ENCODE data around the gene CNTN4.

CNTN4 gene

DNA sequence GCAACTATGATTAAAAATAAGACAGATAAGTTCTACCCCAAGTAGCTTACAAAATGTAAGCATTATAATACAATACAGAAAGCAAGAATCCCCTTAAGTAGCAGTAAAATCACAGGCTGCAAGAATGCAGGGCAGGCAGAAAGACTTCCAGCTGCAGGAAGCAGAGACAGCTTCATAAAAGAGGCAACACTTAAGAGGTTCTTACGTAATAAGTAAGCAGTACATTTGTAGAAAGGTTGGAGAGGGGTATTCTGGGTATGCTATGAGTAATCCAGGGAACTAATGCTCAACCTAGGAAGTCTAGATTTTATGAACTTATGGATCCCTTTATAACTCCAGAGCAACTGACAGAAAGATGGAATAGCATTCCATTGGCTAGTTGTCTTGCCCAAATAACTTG, 859.9 kb downstream of the CNTN4 start:
- H3K27me3 ChIP-seq (ENCODE audit: insufficient read depth, poor library complexity, severe bottlenecking) = no peaks in the 10 kb centered on the region
- TF ChIP-seq GABPA (IDR thresholded peaks at IDR 0.05; ENCODE audit: low read depth) (no peak), POLR2AphosphoS5 (IDR thresholded peaks at IDR 0.05; ENCODE audit: low read depth) (no peak), SPI1 (IDR thresholded peaks at IDR 0.05; ENCODE audit: borderline replicate concordance, low read depth) (no peak)
- TF ChIP-seq, protein P1, sequence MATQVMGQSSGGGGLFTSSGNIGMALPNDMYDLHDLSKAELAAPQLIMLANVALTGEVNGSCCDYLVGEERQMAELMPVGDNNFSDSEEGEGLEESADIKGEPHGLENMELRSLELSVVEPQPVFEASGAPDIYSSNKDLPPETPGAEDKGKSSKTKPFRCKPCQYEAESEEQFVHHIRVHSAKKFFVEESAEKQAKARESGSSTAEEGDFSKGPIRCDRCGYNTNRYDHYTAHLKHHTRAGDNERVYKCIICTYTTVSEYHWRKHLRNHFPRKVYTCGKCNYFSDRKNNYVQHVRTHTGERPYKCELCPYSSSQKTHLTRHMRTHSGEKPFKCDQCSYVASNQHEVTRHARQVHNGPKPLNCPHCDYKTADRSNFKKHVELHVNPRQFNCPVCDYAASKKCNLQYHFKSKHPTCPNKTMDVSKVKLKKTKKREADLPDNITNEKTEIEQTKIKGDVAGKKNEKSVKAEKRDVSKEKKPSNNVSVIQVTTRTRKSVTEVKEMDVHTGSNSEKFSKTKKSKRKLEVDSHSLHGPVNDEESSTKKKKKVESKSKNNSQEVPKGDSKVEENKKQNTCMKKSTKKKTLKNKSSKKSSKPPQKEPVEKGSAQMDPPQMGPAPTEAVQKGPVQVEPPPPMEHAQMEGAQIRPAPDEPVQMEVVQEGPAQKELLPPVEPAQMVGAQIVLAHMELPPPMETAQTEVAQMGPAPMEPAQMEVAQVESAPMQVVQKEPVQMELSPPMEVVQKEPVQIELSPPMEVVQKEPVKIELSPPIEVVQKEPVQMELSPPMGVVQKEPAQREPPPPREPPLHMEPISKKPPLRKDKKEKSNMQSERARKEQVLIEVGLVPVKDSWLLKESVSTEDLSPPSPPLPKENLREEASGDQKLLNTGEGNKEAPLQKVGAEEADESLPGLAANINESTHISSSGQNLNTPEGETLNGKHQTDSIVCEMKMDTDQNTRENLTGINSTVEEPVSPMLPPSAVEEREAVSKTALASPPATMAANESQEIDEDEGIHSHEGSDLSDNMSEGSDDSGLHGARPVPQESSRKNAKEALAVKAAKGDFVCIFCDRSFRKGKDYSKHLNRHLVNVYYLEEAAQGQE (IDR thresholded peaks at IDR 0.05; ENCODE audit: insufficient replicate concordance, low read depth) = no peak
- TF ChIP-seq, protein P2, sequence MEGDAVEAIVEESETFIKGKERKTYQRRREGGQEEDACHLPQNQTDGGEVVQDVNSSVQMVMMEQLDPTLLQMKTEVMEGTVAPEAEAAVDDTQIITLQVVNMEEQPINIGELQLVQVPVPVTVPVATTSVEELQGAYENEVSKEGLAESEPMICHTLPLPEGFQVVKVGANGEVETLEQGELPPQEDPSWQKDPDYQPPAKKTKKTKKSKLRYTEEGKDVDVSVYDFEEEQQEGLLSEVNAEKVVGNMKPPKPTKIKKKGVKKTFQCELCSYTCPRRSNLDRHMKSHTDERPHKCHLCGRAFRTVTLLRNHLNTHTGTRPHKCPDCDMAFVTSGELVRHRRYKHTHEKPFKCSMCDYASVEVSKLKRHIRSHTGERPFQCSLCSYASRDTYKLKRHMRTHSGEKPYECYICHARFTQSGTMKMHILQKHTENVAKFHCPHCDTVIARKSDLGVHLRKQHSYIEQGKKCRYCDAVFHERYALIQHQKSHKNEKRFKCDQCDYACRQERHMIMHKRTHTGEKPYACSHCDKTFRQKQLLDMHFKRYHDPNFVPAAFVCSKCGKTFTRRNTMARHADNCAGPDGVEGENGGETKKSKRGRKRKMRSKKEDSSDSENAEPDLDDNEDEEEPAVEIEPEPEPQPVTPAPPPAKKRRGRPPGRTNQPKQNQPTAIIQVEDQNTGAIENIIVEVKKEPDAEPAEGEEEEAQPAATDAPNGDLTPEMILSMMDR (IDR thresholded peaks at IDR 0.05; ENCODE audit: insufficient read depth, low read length) = no peak
- DNase-seq (ENCODE audit: low read depth in 1 of 2, low spot score in 1 of 2) = no peak
- no peak overlapping the region for H3K27ac ChIP-seq (replicated peaks)
- no peak overlapping the region for H3K4me3 ChIP-seq (replicated peaks; ENCODE audit: insufficient read depth, low read length)

DNA sequence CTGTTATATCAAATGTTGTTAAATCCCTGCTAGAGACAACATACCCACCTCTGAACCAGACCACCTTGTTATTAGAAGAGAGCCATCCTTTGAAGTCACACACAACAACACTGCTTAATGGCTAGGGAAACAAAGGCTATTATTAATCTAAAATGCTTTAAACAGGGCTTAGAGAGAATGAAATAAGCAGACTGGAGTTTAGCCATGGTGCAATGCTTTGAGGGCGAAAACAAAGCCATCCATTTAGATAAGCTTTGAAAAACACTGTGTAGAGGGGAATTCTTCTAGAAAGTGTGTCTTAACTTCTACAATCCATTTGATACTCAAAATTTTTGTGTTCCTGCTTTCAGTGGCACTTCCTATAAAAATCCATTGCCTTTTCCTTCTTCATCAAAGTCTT, 862.9 kb downstream of the CNTN4 start:
- Histone ChIP-seq H3K27ac (replicated peaks) (no peak overlapping the region), H3K27me3 (ENCODE audit: insufficient read depth, poor library complexity, severe bottlenecking) (no peaks in the 10 kb centered on the region), H3K4me3 (replicated peaks; ENCODE audit: insufficient read depth, low read length) (no peak overlapping the region)
- TF ChIP-seq POLR2AphosphoS5 (IDR thresholded peaks at IDR 0.05; ENCODE audit: low read depth) (no peak), GABPA (IDR thresholded peaks at IDR 0.05; ENCODE audit: low read depth) (no peak)
- TF ChIP-seq, protein P1 (IDR thresholded peaks at IDR 0.05; ENCODE audit: insufficient replicate concordance, low read depth) = no peak
- TF ChIP-seq, protein P2 (IDR thresholded peaks at IDR 0.05; ENCODE audit: insufficient read depth, low read length) = no peak
- no peak for DNase-seq (ENCODE audit: low read depth in 1 of 2, low spot score in 1 of 2)

DNA sequence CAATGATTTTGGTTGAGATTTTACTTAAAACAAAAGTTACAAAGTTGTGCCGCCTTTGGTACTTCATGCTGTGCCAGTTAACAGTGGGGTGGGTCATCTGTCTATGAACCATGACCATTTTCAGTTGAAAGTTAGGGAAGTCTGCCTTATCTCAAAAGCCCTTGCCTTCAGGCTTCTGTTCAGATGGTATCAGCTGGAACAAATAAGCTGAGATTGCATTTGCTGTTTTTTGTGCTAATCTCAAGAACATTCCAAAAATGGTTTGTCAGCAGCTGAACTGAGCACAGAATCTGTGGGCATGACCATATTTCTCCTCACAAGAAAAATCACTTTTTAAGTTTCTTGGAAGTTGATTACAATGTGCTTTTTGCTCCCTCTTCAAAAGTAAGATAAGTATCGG, 869.2 kb downstream of the CNTN4 start:
- no peak overlapping the region for H3K4me3 ChIP-seq (replicated peaks; ENCODE audit: insufficient read depth, low read length)
- TF ChIP-seq GABPA (IDR thresholded peaks at IDR 0.05; ENCODE audit: low read depth) (no peak), POLR2AphosphoS5 (IDR thresholded peaks at IDR 0.05; ENCODE audit: low read depth) (no peak), SPI1 (IDR thresholded peaks at IDR 0.05; ENCODE audit: borderline replicate concordance, low read depth) (no peak)
- TF ChIP-seq, protein P1 (IDR thresholded peaks at IDR 0.05; ENCODE audit: insufficient replicate concordance, low read depth) = no peak
- TF ChIP-seq, protein P2 (IDR thresholded peaks at IDR 0.05; ENCODE audit: insufficient read depth, low read length) = no peak
- no peak for DNase-seq (ENCODE audit: low read depth in 1 of 2, low spot score in 1 of 2)
- H3K27me3 ChIP-seq (ENCODE audit: insufficient read depth, poor library complexity, severe bottlenecking) = no peaks in the 10 kb centered on the region
- no peak overlapping the region for H3K27ac ChIP-seq (replicated peaks)
